GM12878 (cell line): ENCODE measurements around the gene BCL2L13.

Source experiments
- CTCF ChIP-seq, 3 experiments: IDR thresholded peaks in 2 of 3; conservative IDR thresholded peaks in 1 of 3; 2 replicates each; pipeline ENCODE4 v1.5.1; 2011; ENCODE audit warnings: low read depth in 3 of 3, low read length in 3 of 3, mild to moderate bottlenecking in 3 of 3, control low read depth in 2 of 3, moderate library complexity in 2 of 3, inconsistent platforms in 1 of 3, mixed read lengths in 1 of 3; ENCODE audit not compliant: control insufficient read depth in 2 of 3, insufficient read depth in 1 of 3; ENCODE audit errors: extremely low read depth in 1 of 3
- POLR2AphosphoS5 ChIP-seq: IDR thresholded peaks from 2 replicates; pipeline ENCODE4 v1.6.1; 2011; ENCODE audit warnings: mild to moderate bottlenecking, low read length, inconsistent platforms

GRCh38 chr22:17707526-17707925 is 69.0 kb downstream of the BCL2L13 start:
- TF ChIP-seq CTCF (IDR thresholded peaks at IDR 0.05 in 2 of 3, conservative IDR thresholded peaks at IDR 0.05 in 1 of 3; ENCODE audit: control insufficient read depth in 2 of 3, extremely low read depth in 1 of 3, insufficient read depth in 1 of 3, low read depth in 3 of 3, low read length in 3 of 3) (no peak), POLR2AphosphoS5 (no peak)
